Measurements from ENCODE around the gene OSGIN1. TPM values are rescaled to one million over a fixed set of nuclear protein-coding genes. Genes with fewer than 3 reads are reported as not detected.

OSGIN1 gene
- total and polyA plus RNA-seq, 2 of the 8 experiments (the other 6 are each of a cell fraction or from before 2014, with no cell fraction given), result 0.58 to 0.76 TPM

- no peak for TF ChIP-seq TAF7 (optimal IDR thresholded peaks at IDR 0.05; ENCODE audit: borderline replicate concordance, low read depth, low read length)
- no peak for TF ChIP-seq MAFK (IDR thresholded peaks at IDR 0.05; ENCODE audit: low read depth, low read length)
These were observed 30.5 kb downstream of the OSGIN1 start (continued) for GRCh38 chr16:83983491-83983890.

Data from H1 (cell line).